ENCODE measurements around the gene HOXC9.

HOXC9 gene

GRCh38 chr12:53980802-53981496, 19.0 kb upstream of the HOXC9 start:
- H4K20me1 ChIP-seq (ENCODE audit: insufficient read depth, low read length, poor library complexity, severe bottlenecking): no peaks in the 10 kb centered on the region
- H3K9ac ChIP-seq (ENCODE audit: low read depth, low read length, poor library complexity, severe bottlenecking): no peak overlapping the region
- H3K4me1 ChIP-seq (ENCODE audit: insufficient read depth, low read length, poor library complexity, severe bottlenecking): peaks cover 25% of the 10 kb centered on the region
- H3K4me3 ChIP-seq (ENCODE audit: low read length, poor library complexity, severe bottlenecking): no peak overlapping the region
- no peak overlapping the region for H3K4me2 ChIP-seq (ENCODE audit: low read depth, low read length, poor library complexity, severe bottlenecking)
- H3K9me3 ChIP-seq (ENCODE audit: insufficient read depth, low read depth, low read length): no peaks in the 10 kb centered on the region
- no peaks in the 10 kb centered on the region for H3K9me2 ChIP-seq (replicated peaks; ENCODE audit: low read depth, low read length)
- TF ChIP-seq CTCF (conservative IDR thresholded peaks at IDR 0.05; ENCODE audit: low read length) (no peak), EZH2phosphoT487 (IDR thresholded peaks at IDR 0.05; ENCODE audit: borderline replicate concordance) (no peak)
- no peaks in the 10 kb centered on the region for H3F3A ChIP-seq (ENCODE audit: low read depth)
- no peaks in the 10 kb centered on the region for H3K36me3 ChIP-seq (ENCODE audit: insufficient read depth, low read length)
- peaks cover 9% of the 10 kb centered on the region; the same call in 1 of the 2 replicates for H3K79me2 ChIP-seq (ENCODE audit: insufficient read depth, low read length)
- no peak overlapping the region for H2AFZ ChIP-seq (ENCODE audit: low read length)
- no peaks in the 10 kb centered on the region for H3K27me3 ChIP-seq (ENCODE audit: insufficient read depth, low read length, poor library complexity, severe bottlenecking)

- no peaks in the 10 kb centered on the region for H4K20me1 ChIP-seq (ENCODE audit: insufficient read depth, low read length, poor library complexity, severe bottlenecking)
- H3K9ac ChIP-seq (ENCODE audit: low read depth, low read length, poor library complexity, severe bottlenecking): no peak overlapping the region
- no peaks in the 10 kb centered on the region for H3K36me3 ChIP-seq (ENCODE audit: insufficient read depth, low read length)
- no peak overlapping the region for H3K4me2 ChIP-seq (ENCODE audit: low read depth, low read length, poor library complexity, severe bottlenecking)
- H3F3A ChIP-seq (ENCODE audit: low read depth): no peaks in the 10 kb centered on the region
- H3K27me3 ChIP-seq (ENCODE audit: insufficient read depth, low read length, poor library complexity, severe bottlenecking): no peaks in the 10 kb centered on the region
- H2AFZ ChIP-seq (ENCODE audit: low read length): no peak overlapping the region
- H3K4me3 ChIP-seq (ENCODE audit: low read length, poor library complexity, severe bottlenecking): no peak overlapping the region
- peaks cover 26% of the 10 kb centered on the region for H3K4me1 ChIP-seq (ENCODE audit: insufficient read depth, low read length, poor library complexity, severe bottlenecking)
- peaks cover 11% of the 10 kb centered on the region; the same call in 1 of the 2 replicates for H3K79me2 ChIP-seq (ENCODE audit: insufficient read depth, low read length)
- H3K9me3 ChIP-seq (ENCODE audit: insufficient read depth, low read depth, low read length): no peaks in the 10 kb centered on the region
- TF ChIP-seq EZH2phosphoT487 (IDR thresholded peaks at IDR 0.05; ENCODE audit: borderline replicate concordance) (no peak), CTCF (conservative IDR thresholded peaks at IDR 0.05; ENCODE audit: low read length) (no peak)
- H3K9me2 ChIP-seq (replicated peaks; ENCODE audit: low read depth, low read length): no peaks in the 10 kb centered on the region
Measured at GRCh38 chr12:53981634-53982565, 18.1 kb upstream of the HOXC9 start.

- H3K9me3 ChIP-seq (ENCODE audit: insufficient read depth, low read depth, low read length): no peaks in the 10 kb centered on the region
- H3K4me3 ChIP-seq (ENCODE audit: low read length, poor library complexity, severe bottlenecking): no peak overlapping the region
- no peak overlapping the region for H3K9ac ChIP-seq (ENCODE audit: low read depth, low read length, poor library complexity, severe bottlenecking)
- no peak overlapping the region for H2AFZ ChIP-seq (ENCODE audit: low read length)
- peaks cover 37% of the 10 kb centered on the region for H3K4me1 ChIP-seq (ENCODE audit: insufficient read depth, low read length, poor library complexity, severe bottlenecking)
- no peaks in the 10 kb centered on the region for H3K36me3 ChIP-seq (ENCODE audit: insufficient read depth, low read length)
- H3K4me2 ChIP-seq (ENCODE audit: low read depth, low read length, poor library complexity, severe bottlenecking): no peak overlapping the region
- H4K20me1 ChIP-seq (ENCODE audit: insufficient read depth, low read length, poor library complexity, severe bottlenecking): no peaks in the 10 kb centered on the region
- H3K9me2 ChIP-seq (replicated peaks; ENCODE audit: low read depth, low read length): no peaks in the 10 kb centered on the region
- peaks cover 17% of the 10 kb centered on the region; the same call in 1 of the 2 replicates for H3K79me2 ChIP-seq (ENCODE audit: insufficient read depth, low read length)
- H3F3A ChIP-seq (ENCODE audit: low read depth): no peaks in the 10 kb centered on the region
- no peak for TF ChIP-seq EZH2phosphoT487 (IDR thresholded peaks at IDR 0.05; ENCODE audit: borderline replicate concordance)
- no peaks in the 10 kb centered on the region for H3K27me3 ChIP-seq (ENCODE audit: insufficient read depth, low read length, poor library complexity, severe bottlenecking)
Measured at GRCh38 chr12:53982648-53983567, 17.1 kb upstream of the HOXC9 start.

Data from Loucy (cell line).